ENCODE measurements around the gene NUDT8. TPM values are rescaled to one million over a fixed set of nuclear protein-coding genes. Genes with fewer than 3 reads are reported as not detected.

NUDT8 gene, protein sequence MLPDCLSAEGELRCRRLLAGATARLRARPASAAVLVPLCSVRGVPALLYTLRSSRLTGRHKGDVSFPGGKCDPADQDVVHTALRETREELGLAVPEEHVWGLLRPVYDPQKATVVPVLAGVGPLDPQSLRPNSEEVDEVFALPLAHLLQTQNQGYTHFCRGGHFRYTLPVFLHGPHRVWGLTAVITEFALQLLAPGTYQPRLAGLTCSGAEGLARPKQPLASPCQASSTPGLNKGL
- total RNA-seq, result 5.9 and 8.0 TPM in 2 replicates
- long read RNA-seq, partial matches to known transcripts, result 0 of 1 reads
- long read RNA-seq, other reads (novel, unspliced or antisense), result 0 of 1 reads

DNA sequence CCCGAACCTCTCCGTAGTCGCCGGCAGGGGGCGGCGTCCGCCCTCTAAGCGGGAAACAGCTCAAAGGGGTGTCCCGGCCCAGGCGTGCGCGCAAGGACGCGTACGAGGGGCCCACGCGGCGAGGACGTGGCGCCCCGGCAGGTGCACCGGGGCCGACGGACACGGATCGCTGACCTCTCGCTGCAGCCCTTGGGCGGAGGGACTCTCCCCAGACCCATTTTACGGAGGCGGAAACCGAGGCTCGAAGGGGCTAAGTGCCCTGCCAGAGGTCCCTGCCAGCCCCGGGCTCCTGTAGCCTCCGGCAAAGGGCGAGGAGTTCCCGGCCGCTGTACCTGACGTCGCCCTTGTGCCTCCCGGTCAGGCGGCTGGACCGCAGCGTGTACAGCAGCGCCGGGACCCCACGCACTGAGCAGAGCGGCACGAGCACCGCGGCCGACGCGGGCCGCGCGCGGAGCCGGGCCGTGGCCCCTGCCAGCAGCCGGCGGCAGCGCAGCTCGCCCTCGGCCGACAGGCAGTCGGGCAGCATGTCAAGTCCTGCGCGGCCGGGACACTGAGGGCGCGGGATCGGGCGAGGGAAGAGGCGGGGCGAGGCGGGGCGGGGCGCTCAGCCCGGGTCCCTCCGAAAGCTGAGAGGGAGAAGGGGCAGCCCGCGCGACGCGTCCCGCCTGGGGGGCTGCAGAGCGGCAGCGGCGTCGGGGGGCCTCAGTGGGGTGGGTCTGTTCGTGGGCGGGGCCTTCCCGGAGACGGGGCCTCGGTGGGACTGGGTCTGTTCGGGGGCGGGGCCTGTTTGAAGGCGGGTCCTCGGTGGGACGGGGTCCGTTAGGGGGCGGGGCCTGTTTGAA, at the start of gene NUDT8:
Gene NUDT8, minus strand, starts transcription at position 552 of the 842 bp plus-strand sequence. Its CDS starts 26 bp downstream, at position 526.
- H3K9me3 Mint-ChIP-seq (ENCODE audit: unreplicated experiment), result no peaks in the 10 kb centered on the region
- no peaks in the 10 kb centered on the region for H3K36me3 Mint-ChIP-seq (ENCODE audit: unreplicated experiment)
- peaks cover 6% of the 10 kb centered on the region for H3K4me1 Mint-ChIP-seq (ENCODE audit: unreplicated experiment)
- peak; percentile 94 for DNase-seq (ENCODE audit: extremely low spot score, unreplicated experiment)
- H3K27me3 Mint-ChIP-seq (ENCODE audit: unreplicated experiment), result no peaks in the 10 kb centered on the region
- peak within 1 kb of the TSS; percentile 76 for H3K4me3 Mint-ChIP-seq (ENCODE audit: unreplicated experiment)
- TF ChIP-seq, protein P1, sequence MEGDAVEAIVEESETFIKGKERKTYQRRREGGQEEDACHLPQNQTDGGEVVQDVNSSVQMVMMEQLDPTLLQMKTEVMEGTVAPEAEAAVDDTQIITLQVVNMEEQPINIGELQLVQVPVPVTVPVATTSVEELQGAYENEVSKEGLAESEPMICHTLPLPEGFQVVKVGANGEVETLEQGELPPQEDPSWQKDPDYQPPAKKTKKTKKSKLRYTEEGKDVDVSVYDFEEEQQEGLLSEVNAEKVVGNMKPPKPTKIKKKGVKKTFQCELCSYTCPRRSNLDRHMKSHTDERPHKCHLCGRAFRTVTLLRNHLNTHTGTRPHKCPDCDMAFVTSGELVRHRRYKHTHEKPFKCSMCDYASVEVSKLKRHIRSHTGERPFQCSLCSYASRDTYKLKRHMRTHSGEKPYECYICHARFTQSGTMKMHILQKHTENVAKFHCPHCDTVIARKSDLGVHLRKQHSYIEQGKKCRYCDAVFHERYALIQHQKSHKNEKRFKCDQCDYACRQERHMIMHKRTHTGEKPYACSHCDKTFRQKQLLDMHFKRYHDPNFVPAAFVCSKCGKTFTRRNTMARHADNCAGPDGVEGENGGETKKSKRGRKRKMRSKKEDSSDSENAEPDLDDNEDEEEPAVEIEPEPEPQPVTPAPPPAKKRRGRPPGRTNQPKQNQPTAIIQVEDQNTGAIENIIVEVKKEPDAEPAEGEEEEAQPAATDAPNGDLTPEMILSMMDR (IDR thresholded peaks at IDR 0.05), result peak; percentile 95
- H3K27ac Mint-ChIP-seq (ENCODE audit: unreplicated experiment), result peak within 1 kb of the TSS; percentile 78

DNA sequence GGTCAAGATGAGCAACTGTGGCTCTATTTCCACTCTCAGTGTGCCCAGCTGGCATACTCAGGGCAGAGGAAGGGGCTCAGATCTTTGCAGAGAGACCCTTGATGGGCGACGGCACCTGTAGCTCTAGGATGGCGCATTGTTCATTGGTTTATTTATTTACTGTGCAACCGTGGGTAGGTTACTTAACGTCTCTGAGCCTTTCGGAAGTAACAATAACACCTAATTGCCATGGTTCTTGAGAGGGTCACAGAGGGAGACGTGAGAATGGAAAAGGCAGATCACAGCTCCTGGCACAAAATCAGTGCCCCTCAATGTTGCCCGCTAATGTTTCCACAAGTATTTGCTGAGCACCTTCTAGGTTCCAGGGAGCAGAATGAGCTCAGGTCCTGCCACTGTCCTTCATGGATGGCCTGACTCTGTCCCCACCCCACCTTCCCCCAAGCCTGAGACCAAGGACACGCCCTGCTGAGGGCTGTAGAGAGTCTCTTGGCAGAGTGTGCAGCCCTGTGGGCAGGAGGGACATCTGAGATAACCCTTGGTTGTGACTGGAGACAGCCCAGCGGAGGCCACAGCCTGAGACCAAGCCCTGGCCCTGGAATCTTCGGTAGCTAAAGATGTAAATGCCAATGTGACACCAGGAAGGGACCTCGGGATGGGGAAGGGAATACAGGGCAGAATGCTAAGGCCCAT, 45.5 kb upstream of the NUDT8 start:
- TF ChIP-seq, protein P1 (IDR thresholded peaks at IDR 0.05), result no peak
- Mint-ChIP-seq H3K27me3 (ENCODE audit: unreplicated experiment) (peaks cover 37% of the 10 kb centered on the region), H3K27ac (ENCODE audit: unreplicated experiment) (no peak overlapping the region)

DNA sequence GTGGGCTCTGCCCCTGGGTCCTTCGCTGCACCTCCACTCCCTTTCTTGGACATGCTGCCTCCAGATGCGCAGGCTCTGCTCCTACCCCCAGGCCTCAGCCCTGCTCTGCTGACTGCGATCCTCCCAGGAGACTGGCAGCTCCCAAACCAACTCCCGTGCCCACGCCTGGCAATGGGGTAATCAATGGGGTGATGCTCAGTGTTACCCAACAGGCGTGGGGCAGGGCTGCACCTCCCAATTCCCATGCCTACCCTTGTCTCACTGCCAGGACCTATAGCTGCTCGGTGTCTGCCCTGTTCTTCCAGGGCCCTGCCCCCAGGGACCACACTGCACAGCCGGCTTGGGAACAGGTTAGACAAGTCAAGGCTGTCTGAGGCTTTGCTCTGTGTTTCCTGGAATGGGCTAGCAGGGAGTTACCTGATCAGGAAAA, 44.7 kb upstream of the NUDT8 start, which contains the start of gene ALDH3B2:
Gene ALDH3B2, minus strand, starts transcription at position 182 of the 430 bp plus-strand sequence. CDS start 7,688 bp downstream, outside the sequence.
- TF ChIP-seq, protein P1 (IDR thresholded peaks at IDR 0.05), result no peak
- Mint-ChIP-seq H3K27ac (ENCODE audit: unreplicated experiment) (no peak within 1 kb of the TSS), H3K4me3 (ENCODE audit: unreplicated experiment) (no peak within 1 kb of the TSS)

More for the DNA sequence above, 45.5 kb upstream of the NUDT8 start:
- Mint-ChIP-seq H3K4me1 (ENCODE audit: unreplicated experiment) (no peaks in the 10 kb centered on the region), H3K4me3 (ENCODE audit: unreplicated experiment) (no peak overlapping the region), H3K9me3 (ENCODE audit: unreplicated experiment) (no peaks in the 10 kb centered on the region), H3K36me3 (ENCODE audit: unreplicated experiment) (no peaks in the 10 kb centered on the region)
- DNase-seq (ENCODE audit: extremely low spot score, unreplicated experiment), result no peak

DNA sequence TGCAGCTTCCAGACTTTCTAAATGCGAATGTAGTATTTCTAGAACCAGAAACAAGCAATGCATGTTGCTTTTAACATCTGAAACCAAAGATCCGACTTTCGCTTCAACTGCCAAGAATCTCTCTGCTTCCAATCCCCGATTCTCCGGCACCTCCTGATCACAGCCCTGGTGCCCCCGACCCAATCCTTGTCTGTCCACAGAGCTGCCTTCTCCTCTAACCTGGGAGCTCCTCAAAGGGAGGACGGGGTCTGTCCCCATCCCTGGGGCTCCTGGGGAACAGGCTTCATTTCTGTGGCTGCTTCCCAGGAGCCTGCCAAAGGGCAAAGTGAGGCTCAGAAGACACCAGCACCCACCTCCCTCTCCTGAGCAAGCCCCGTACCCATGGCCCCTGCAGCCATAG, 44.2 kb upstream of the NUDT8 start:
- no peak for DNase-seq (ENCODE audit: extremely low spot score, unreplicated experiment)
- Mint-ChIP-seq H3K4me3 (ENCODE audit: unreplicated experiment) (no peak overlapping the region), H3K9me3 (ENCODE audit: unreplicated experiment) (no peaks in the 10 kb centered on the region), H3K36me3 (ENCODE audit: unreplicated experiment) (no peaks in the 10 kb centered on the region), H3K4me1 (ENCODE audit: unreplicated experiment) (no peaks in the 10 kb centered on the region), H3K27me3 (ENCODE audit: unreplicated experiment) (peaks cover 36% of the 10 kb centered on the region), H3K27ac (ENCODE audit: unreplicated experiment) (no peak overlapping the region)
- TF ChIP-seq, protein P1 (IDR thresholded peaks at IDR 0.05), result no peak

More for the DNA sequence above, 44.7 kb upstream of the NUDT8 start, which contains the start of gene ALDH3B2:
- Mint-ChIP-seq H3K9me3 (ENCODE audit: unreplicated experiment) (no peaks in the 10 kb centered on the region), H3K27me3 (ENCODE audit: unreplicated experiment) (peaks cover 37% of the 10 kb centered on the region), H3K4me1 (ENCODE audit: unreplicated experiment) (no peaks in the 10 kb centered on the region), H3K36me3 (ENCODE audit: unreplicated experiment) (no peaks in the 10 kb centered on the region)
- no peak for DNase-seq (ENCODE audit: extremely low spot score, unreplicated experiment)

Data from osteocyte (in vitro differentiated cells).